ENCODE data around the gene DSTN.

The DSTN gene

DNA sequence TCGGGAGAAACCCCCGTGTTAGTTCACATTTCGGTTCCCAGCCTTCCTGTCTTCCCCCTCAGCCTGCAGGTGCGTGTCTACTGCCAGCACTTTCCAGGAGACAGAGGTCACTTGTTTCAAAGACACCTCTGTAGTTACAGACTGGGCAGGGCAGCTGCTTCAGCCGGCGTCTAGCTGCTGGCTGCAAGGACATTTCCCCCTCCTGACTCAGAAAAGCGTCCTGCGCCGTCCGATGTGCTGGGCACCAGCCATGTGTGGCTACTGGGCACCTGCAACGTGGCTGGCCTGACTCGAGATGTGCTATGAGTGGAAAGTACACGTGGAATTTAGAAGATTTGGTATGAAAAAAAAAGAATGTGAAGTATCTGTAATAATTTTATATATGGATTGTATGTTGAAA, 74.6 kb downstream of the DSTN start:
- H2AFZ ChIP-seq (ENCODE audit: low read length): no peak overlapping the region
- peak overlapping the region; percentile 16; the same call in 1 of the 2 replicates for H3K9ac ChIP-seq (ENCODE audit: low read length)
- H3K4me2 ChIP-seq (ENCODE audit: low read length): peak overlapping the region; percentile 49
- no peaks in the 10 kb centered on the region for H3K79me2 ChIP-seq (ENCODE audit: insufficient read depth, low read length)
- no peak overlapping the region for H3K4me3 ChIP-seq (ENCODE audit: low read depth, low read length, poor library complexity, severe bottlenecking)
- H4K20me1 ChIP-seq (ENCODE audit: insufficient read depth, low read length): no peaks in the 10 kb centered on the region
- H3K9me3 ChIP-seq (ENCODE audit: low read length): no peaks in the 10 kb centered on the region
- H3K9me2 ChIP-seq (ENCODE audit: low read depth, low read length): no peaks in the 10 kb centered on the region
- peaks cover 4% of the 10 kb centered on the region; the same call in 1 of the 2 replicates for H3K36me3 ChIP-seq (ENCODE audit: insufficient read depth, low read length)
- TF ChIP-seq, protein P1, sequence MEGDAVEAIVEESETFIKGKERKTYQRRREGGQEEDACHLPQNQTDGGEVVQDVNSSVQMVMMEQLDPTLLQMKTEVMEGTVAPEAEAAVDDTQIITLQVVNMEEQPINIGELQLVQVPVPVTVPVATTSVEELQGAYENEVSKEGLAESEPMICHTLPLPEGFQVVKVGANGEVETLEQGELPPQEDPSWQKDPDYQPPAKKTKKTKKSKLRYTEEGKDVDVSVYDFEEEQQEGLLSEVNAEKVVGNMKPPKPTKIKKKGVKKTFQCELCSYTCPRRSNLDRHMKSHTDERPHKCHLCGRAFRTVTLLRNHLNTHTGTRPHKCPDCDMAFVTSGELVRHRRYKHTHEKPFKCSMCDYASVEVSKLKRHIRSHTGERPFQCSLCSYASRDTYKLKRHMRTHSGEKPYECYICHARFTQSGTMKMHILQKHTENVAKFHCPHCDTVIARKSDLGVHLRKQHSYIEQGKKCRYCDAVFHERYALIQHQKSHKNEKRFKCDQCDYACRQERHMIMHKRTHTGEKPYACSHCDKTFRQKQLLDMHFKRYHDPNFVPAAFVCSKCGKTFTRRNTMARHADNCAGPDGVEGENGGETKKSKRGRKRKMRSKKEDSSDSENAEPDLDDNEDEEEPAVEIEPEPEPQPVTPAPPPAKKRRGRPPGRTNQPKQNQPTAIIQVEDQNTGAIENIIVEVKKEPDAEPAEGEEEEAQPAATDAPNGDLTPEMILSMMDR (IDR thresholded peaks at IDR 0.05; ENCODE audit: low read length): no peak
- TF ChIP-seq EZH2 (IDR thresholded peaks at IDR 0.05; ENCODE audit: borderline replicate concordance, low read length): no peak
- H3K27ac ChIP-seq (ENCODE audit: low read depth, low read length, poor library complexity, severe bottlenecking): peak overlapping the region; percentile 75
- H3F3A ChIP-seq (ENCODE audit: insufficient read depth, low read length): no peaks in the 10 kb centered on the region
- H3K27me3 ChIP-seq (ENCODE audit: insufficient read depth, low read length): no peaks in the 10 kb centered on the region
- peaks cover 52% of the 10 kb centered on the region for H3K4me1 ChIP-seq (ENCODE audit: insufficient read depth, low read length, severe bottlenecking)

DNA sequence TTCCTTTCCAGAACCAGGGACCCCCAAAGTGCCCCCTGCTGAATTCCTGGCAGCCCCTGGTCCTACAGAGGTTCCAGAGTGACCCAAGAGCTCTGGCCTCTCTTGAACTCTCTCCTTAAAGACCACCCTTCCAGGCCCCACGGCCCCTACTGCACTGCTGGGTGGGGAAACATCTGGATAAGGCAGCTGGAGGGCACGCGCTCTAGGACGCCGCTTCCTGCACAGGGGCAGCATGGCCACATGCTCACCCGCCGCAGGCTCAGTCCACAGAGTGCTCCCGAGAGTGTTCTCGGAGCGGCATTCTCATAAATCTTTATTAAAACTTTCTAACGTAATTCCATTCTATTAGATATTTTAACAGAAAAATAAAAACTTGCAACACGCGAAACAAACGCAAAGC, 75.1 kb downstream of the DSTN start:
- no peak for TF ChIP-seq EZH2 (IDR thresholded peaks at IDR 0.05; ENCODE audit: borderline replicate concordance, low read length)
- TF ChIP-seq, protein P1 (IDR thresholded peaks at IDR 0.05; ENCODE audit: low read length): no peak
- H3K9me2 ChIP-seq (ENCODE audit: low read depth, low read length): no peaks in the 10 kb centered on the region
- H3K4me3 ChIP-seq (ENCODE audit: low read depth, low read length, poor library complexity, severe bottlenecking): no peak overlapping the region
- peaks cover 5% of the 10 kb centered on the region for H3K36me3 ChIP-seq (ENCODE audit: insufficient read depth, low read length)
- H3F3A ChIP-seq (ENCODE audit: insufficient read depth, low read length): no peaks in the 10 kb centered on the region
- no peaks in the 10 kb centered on the region for H3K79me2 ChIP-seq (ENCODE audit: insufficient read depth, low read length)
- H3K9me3 ChIP-seq (ENCODE audit: low read length): no peaks in the 10 kb centered on the region
- no peaks in the 10 kb centered on the region for H4K20me1 ChIP-seq (ENCODE audit: insufficient read depth, low read length)
- H3K27me3 ChIP-seq (ENCODE audit: insufficient read depth, low read length): no peaks in the 10 kb centered on the region
- H3K27ac ChIP-seq (ENCODE audit: low read depth, low read length, poor library complexity, severe bottlenecking): no peak overlapping the region
- peaks cover 58% of the 10 kb centered on the region for H3K4me1 ChIP-seq (ENCODE audit: insufficient read depth, low read length, severe bottlenecking)
- H3K4me2 ChIP-seq (ENCODE audit: low read length): peak overlapping the region; percentile 49; the same call in 1 of the 2 replicates
- no peak overlapping the region; the same call in 1 of the 2 replicates for H3K9ac ChIP-seq (ENCODE audit: low read length)
- H2AFZ ChIP-seq (ENCODE audit: low read length): no peak overlapping the region

DNA sequence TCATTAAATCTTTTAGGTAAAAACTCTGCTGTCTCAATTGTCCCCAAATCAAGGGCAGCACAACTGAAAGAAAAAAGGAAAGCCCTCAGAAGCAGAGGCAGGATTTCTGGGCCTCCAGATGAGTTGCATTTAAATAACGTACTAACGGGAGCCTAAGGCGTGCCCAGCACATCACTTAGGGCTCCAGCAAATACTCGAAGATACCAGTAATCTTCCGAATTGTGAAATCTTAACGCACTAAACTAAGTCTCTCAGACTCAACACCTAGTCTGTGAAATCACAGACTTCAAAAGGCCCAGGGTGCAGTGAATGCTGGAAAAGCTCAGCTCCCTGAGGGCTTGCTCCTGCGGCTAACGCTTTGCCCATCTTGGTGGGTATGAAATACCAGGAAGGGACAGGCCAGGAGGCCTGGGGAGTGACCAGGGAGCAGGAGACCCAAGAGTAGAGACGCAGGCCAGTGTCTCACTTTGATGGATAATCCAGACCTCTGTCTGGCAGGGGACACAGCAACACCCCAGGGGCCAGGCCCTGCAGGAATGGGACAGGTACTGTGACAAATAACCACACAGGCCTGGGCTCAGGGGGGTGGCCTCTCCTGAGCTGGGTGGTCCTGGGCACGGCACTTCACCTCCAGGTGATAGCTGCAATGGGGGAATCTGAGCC, 75.8 kb downstream of the DSTN start:
- Histone ChIP-seq H3K4me2 (ENCODE audit: low read length) (no peak overlapping the region; the same call in 1 of the 2 replicates), H3K36me3 (ENCODE audit: insufficient read depth, low read length) (peaks cover 9% of the 10 kb centered on the region), H3K9me2 (ENCODE audit: low read depth, low read length) (no peaks in the 10 kb centered on the region), H3K27ac (ENCODE audit: low read depth, low read length, poor library complexity, severe bottlenecking) (no peak overlapping the region), H3K9me3 (ENCODE audit: low read length) (no peaks in the 10 kb centered on the region), H3K79me2 (ENCODE audit: insufficient read depth, low read length) (no peaks in the 10 kb centered on the region), H3K27me3 (ENCODE audit: insufficient read depth, low read length) (no peaks in the 10 kb centered on the region), H3K4me3 (ENCODE audit: low read depth, low read length, poor library complexity, severe bottlenecking) (no peak overlapping the region), H3K9ac (ENCODE audit: low read length) (no peak overlapping the region), H3K4me1 (ENCODE audit: insufficient read depth, low read length, severe bottlenecking) (peaks cover 65% of the 10 kb centered on the region), H4K20me1 (ENCODE audit: insufficient read depth, low read length) (no peaks in the 10 kb centered on the region), H2AFZ (ENCODE audit: low read length) (no peak overlapping the region), H3F3A (ENCODE audit: insufficient read depth, low read length) (no peaks in the 10 kb centered on the region)
- no peak for TF ChIP-seq EZH2 (IDR thresholded peaks at IDR 0.05; ENCODE audit: borderline replicate concordance, low read length)
- TF ChIP-seq, protein P1 (IDR thresholded peaks at IDR 0.05; ENCODE audit: low read length): no peak
